ENCODE measurements around the gene TRIB2.

TRIB2 gene

DNA sequence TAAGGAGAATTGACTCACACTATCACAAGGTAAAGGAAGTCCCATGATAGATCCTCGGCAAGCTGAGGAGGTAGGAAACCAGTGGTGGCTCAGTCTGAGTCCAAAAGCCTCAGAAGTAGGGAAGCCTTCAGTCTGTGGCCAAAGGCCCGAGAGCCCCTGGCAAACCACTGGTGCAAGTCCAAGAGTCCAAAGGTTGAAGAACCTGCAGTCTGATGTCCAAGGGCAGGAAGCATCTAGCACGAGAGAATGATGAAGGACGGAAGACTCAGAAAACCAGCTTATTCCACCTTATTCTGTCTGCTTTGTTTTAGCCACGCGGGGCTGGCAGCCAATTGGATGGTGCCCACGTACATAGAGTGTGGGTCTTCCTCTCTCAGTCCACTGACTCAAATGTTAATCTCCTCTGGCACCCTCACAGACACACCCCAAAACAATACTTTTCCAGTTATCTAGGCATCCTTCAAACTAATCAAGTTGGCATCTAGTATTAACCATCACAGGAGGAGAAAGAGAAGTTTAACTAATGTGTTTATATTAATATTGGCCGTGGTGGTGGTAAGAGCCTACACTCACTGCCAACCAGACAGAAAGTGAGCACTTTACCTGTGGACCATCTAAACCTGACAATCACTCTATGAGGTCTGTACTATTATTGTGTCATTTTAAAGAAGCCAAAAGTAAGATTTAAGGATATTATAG lies 8.1 kb upstream of the TRIB2 start:
- DNase-seq (ENCODE audit: low spot score in 2 of 2), result no peak
- no peak for ATAC-seq (ENCODE audit: low read depth)
- Mint-ChIP-seq H3K9me3 (peaks cover 2% of the 10 kb centered on the region), H3K27me3 (no peaks in the 10 kb centered on the region), H3K36me3 (no peaks in the 10 kb centered on the region), H3K27ac (no peak overlapping the region), H3K4me1 (peaks cover 23% of the 10 kb centered on the region), H3K4me3 (no peak overlapping the region)

GRCh38 chr2:12709207-12709522 lies 7.6 kb upstream of the TRIB2 start:
- H3K9me3 Mint-ChIP-seq, result peaks cover 2% of the 10 kb centered on the region
- DNase-seq (ENCODE audit: low spot score in 2 of 2), result no peak
- H3K27ac Mint-ChIP-seq, result no peak overlapping the region
- peak; percentile 60 for ATAC-seq (ENCODE audit: low read depth)
- H3K27me3 Mint-ChIP-seq, result no peaks in the 10 kb centered on the region
- no peak overlapping the region for H3K4me3 Mint-ChIP-seq
- H3K4me1 Mint-ChIP-seq, result peaks cover 23% of the 10 kb centered on the region
- no peaks in the 10 kb centered on the region for H3K36me3 Mint-ChIP-seq

DNA sequence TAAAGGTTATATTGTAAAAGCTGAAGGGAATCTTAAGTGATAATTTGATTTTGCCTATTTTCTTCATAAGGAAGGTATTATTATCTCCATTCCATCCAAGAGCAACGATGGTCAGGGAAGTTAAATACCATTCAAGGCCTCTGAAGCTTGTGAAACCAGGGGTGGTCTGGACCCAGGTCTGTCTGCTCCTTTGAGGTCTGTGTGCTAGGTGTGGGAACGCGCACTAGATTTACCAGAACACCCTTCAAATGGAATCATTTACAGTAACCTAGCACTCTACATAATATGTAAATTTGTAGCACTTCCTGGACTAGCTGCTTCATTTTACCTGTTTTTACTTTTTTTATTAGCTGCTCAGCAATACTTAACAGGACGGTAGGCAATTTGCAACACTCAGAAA lies 6.4 kb upstream of the TRIB2 start:
- H3K4me1 Mint-ChIP-seq, result peaks cover 24% of the 10 kb centered on the region
- H3K27ac Mint-ChIP-seq, result no peak overlapping the region

GRCh38 chr2:12711339-12711738 lies 5.4 kb upstream of the TRIB2 start:
- Mint-ChIP-seq H3K27ac (no peak overlapping the region), H3K4me1 (peaks cover 28% of the 10 kb centered on the region), H3K9me3 (no peaks in the 10 kb centered on the region), H3K4me3 (no peak overlapping the region), H3K27me3 (no peaks in the 10 kb centered on the region), H3K36me3 (no peaks in the 10 kb centered on the region)
- no peak for ATAC-seq (ENCODE audit: low read depth)
- no peak for DNase-seq (ENCODE audit: low spot score in 2 of 2)

More for the DNA sequence above, 6.4 kb upstream of the TRIB2 start:
- Mint-ChIP-seq H3K36me3 (no peaks in the 10 kb centered on the region), H3K9me3 (peaks cover 2% of the 10 kb centered on the region), H3K27me3 (no peaks in the 10 kb centered on the region), H3K4me3 (no peak overlapping the region)
- DNase-seq (ENCODE audit: low spot score in 2 of 2) (no peak), ATAC-seq (ENCODE audit: low read depth) (no peak)

DNA sequence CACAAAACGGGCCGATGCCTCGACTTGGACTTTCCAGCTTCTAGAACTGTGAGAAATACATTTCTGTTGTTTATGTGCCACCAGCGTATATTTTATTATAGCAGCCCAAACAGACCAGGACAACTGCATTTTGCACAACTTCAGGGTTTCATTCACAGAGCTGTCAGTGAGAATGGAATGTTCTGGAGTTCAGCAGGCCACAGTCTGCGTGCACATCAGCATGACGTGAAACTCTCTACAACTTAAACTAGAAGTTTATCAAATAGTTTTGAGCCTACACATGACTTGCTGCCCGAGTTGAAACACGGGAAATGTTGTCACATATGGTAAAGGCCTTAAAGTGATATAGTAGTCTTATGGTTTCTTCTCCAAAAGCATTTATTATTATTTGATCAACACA lies 3.9 kb upstream of the TRIB2 start:
- H3K9me3 Mint-ChIP-seq, result no peaks in the 10 kb centered on the region
- DNase-seq (ENCODE audit: low spot score in 2 of 2), result no peak
- no peaks in the 10 kb centered on the region for H3K36me3 Mint-ChIP-seq
- no peak overlapping the region for H3K4me3 Mint-ChIP-seq
- H3K4me1 Mint-ChIP-seq, result peaks cover 28% of the 10 kb centered on the region
- ATAC-seq (ENCODE audit: low read depth), result no peak
- H3K27me3 Mint-ChIP-seq, result no peaks in the 10 kb centered on the region
- no peak overlapping the region for H3K27ac Mint-ChIP-seq

GRCh38 chr2:12714391-12715221 lies 2.1 kb upstream of the TRIB2 start:
- DNase-seq (ENCODE audit: low spot score in 2 of 2), result no peak
- no peak for ATAC-seq (ENCODE audit: low read depth)

DNA sequence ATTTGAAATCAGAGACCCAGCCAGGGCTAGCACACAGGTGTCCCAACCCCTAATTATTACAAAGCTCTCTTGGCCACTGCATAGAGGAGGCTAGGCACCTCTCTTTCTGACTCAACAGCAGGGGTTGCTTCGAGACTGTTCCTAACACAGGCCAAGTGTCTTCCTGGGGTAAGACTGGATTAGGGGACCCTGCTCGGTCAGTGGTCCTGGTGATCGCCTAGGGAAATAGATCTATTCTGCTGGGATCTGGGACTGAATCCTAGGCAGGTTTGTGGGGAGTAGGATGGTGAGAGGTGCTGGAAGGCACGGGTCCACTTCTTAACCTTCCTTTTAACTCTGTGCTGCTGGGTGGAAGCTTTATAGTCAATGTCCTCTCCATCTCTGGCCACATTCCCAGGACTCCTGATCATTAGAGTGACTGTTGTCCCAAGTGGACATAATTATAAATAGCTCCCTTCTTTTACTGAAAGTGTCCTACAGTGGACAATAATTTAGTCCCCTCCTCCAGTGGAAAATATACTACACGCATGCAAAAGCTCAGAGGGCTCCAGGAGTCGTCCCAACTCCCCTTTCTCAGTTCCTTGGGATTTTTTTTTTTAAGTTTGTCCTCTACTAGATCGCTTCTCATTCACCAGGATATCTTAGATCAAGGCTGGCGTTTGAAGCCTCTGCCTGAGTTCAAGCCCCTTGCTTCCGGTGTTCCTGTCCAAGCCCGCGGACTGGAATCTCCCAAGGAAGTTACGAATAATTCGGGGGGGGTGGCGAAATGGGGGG lies 1.3 kb upstream of the TRIB2 start:
- H3K27ac Mint-ChIP-seq, result peak overlapping the region; percentile 93
- DNase-seq (ENCODE audit: low spot score in 2 of 2), result no peak
- H3K4me3 Mint-ChIP-seq, result peak overlapping the region; percentile 99
- no peaks in the 10 kb centered on the region for H3K36me3 Mint-ChIP-seq
- peaks cover 28% of the 10 kb centered on the region for H3K4me1 Mint-ChIP-seq
- ATAC-seq (ENCODE audit: low read depth), result no peak
- no peaks in the 10 kb centered on the region for H3K9me3 Mint-ChIP-seq
- H3K27me3 Mint-ChIP-seq, result no peaks in the 10 kb centered on the region

More at GRCh38 chr2:12714391-12715221, 2.1 kb upstream of the TRIB2 start:
- Mint-ChIP-seq H3K4me3 (no peak overlapping the region), H3K27ac (no peak overlapping the region), H3K4me1 (peaks cover 28% of the 10 kb centered on the region), H3K36me3 (no peaks in the 10 kb centered on the region), H3K9me3 (no peaks in the 10 kb centered on the region), H3K27me3 (no peaks in the 10 kb centered on the region)

- H3K27ac Mint-ChIP-seq, result peak overlapping the region; percentile 93
- H3K4me3 Mint-ChIP-seq, result peak overlapping the region; percentile 99
- H3K4me1 Mint-ChIP-seq, result peaks cover 27% of the 10 kb centered on the region
- H3K36me3 Mint-ChIP-seq, result no peaks in the 10 kb centered on the region
- ATAC-seq (ENCODE audit: low read depth) (peak; percentile 40), DNase-seq (ENCODE audit: low spot score in 2 of 2) (peak; percentile 72 to 75)
- no peaks in the 10 kb centered on the region for H3K27me3 Mint-ChIP-seq
- no peaks in the 10 kb centered on the region for H3K9me3 Mint-ChIP-seq
These were observed 779 bp upstream of the TRIB2 start for GRCh38 chr2:12716032-12716281.

GRCh38 chr2:12717191-12718014 lies 667 bp downstream of the TRIB2 start:
- Mint-ChIP-seq H3K36me3 (no peaks in the 10 kb centered on the region), H3K27ac (peak overlapping the region; percentile 93), H3K4me3 (peak overlapping the region; percentile 99), H3K9me3 (no peaks in the 10 kb centered on the region), H3K4me1 (peaks cover 30% of the 10 kb centered on the region), H3K27me3 (no peaks in the 10 kb centered on the region)
- DNase-seq (ENCODE audit: low spot score in 2 of 2) (peak; percentile 33 to 59), ATAC-seq (ENCODE audit: low read depth) (peak; percentile 24)

DNA sequence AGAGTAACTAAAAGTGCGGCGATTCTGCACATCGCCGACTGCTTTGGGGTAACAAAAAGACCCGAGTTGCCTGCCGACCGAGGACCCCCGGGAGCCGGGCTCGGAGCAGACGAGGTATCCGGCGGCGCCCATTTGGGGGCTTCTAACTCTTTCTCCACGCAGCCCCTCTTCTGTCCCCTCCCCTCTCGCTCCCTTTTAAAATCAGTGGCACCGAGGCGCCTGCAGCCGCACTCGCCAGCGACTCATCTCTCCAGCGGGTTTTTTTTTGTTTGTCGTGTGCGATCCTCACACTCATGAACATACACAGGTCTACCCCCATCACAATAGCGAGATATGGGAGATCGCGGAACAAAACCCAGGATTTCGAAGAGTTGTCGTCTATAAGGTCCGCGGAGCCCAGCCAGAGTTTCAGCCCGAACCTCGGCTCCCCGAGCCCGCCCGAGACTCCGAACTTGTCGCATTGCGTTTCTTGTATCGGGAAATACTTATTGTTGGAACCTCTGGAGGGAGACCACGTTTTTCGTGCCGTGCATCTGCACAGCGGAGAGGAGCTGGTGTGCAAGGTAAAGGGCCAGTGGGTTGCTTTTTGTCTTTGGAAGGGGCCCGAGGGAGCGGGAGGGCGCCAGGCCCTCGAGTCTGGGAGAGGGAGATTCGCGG lies 1.4 kb downstream of the TRIB2 start:
- DNase-seq (ENCODE audit: low spot score in 2 of 2), result peak; percentile 23 to 37
- Mint-ChIP-seq H3K27me3 (no peaks in the 10 kb centered on the region), H3K9me3 (no peaks in the 10 kb centered on the region), H3K36me3 (peaks cover under 1% of the 10 kb centered on the region), H3K27ac (peak overlapping the region; percentile 93), H3K4me3 (peak overlapping the region; percentile 99), H3K4me1 (peaks cover 31% of the 10 kb centered on the region)
- ATAC-seq (ENCODE audit: low read depth), result no peak

DNA sequence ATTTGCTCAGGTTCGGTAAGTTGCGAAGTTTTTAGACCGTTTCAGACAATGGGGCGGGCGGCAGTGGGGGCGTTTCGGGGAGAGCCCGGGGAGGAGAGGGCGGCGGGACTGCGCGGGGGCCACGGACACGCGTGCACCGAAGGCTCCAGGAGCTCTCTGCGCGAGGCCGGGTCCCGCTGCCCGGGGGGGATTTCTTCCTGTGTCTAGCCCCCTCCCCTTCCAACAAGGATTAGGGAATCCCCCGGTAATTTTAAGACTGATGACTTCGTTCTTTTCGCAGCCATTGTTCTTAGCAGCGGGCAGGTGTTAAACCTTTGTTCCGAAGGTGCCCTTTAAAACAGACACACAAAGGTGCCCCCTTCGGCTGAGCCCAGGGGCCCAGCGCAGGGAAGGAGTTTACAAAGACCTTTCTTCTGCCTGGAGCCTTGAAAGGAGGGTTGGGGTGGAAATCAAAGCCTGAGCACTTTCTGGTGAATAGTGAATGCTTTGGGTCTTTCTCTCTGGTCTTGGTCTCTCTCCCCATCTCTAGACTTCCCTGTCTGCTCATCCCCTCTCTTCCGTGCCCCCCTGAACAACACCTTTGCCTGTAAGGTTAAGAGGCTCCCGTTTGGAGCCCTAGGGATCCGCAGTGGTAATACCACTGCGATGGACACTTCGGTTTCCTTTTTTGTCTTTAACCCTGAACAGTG lies 2.1 kb downstream of the TRIB2 start:
- peaks cover 4% of the 10 kb centered on the region for H3K36me3 Mint-ChIP-seq
- peak overlapping the region; percentile 93 for H3K27ac Mint-ChIP-seq
- ATAC-seq (ENCODE audit: low read depth), result no peak
- peak overlapping the region; percentile 99 for H3K4me3 Mint-ChIP-seq
- H3K4me1 Mint-ChIP-seq, result peaks cover 35% of the 10 kb centered on the region
- no peaks in the 10 kb centered on the region for H3K27me3 Mint-ChIP-seq
- H3K9me3 Mint-ChIP-seq, result no peaks in the 10 kb centered on the region
- peak in 1 of 2 donors; percentile 14 for DNase-seq (ENCODE audit: low spot score in 2 of 2)

DNA sequence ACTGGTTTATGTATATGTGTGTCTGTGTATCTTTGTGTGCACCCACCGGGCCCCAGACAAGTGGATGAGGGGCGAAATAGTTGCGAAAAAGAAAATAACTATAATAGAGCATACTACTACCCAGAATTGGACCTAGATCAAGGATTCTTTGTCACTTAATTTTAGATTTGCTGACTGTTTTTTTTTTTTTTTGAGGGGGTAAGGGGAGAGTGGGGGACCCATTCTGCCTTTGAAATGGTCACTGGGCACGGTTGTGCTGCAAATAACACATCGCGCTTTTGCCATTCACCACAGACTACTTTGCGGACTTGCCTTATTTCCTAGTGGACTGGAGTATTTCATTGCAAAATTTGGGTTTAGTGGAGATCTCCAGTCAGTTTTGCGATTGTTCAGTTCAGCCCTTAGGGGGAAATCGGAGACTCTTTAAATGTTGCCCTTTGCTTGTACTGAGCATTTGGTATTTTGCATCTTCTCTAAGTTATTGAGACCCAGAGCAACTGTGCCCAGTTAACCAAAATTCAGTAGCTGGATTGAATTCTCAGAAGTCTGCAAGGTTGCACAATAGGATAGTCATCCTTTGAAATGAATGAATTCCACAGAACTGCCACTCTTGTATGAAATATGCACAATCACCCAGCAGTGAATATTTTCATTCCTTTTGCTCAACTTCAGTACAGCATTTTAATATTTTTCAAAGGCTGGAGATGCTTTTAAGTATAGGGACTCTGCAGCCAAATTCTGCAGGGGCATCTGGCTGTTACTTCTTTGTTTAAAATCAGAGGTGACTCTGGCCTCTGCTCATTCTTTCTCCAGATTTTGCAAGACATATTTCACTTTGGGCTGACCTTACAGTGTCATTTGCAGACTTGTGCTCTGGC lies 2.9 kb downstream of the TRIB2 start:
- Mint-ChIP-seq H3K4me3 (peak overlapping the region; percentile 99), H3K36me3 (peaks cover 9% of the 10 kb centered on the region), H3K27me3 (no peaks in the 10 kb centered on the region), H3K27ac (peak overlapping the region; percentile 93), H3K9me3 (no peaks in the 10 kb centered on the region), H3K4me1 (peaks cover 40% of the 10 kb centered on the region)
- no peak for ATAC-seq (ENCODE audit: low read depth)
- DNase-seq (ENCODE audit: low spot score in 2 of 2), result no peak
